Ishikawa (cell line): ENCODE data around the gene ADIPOR1.

Experiments
- CREB1 ChIP-seq: IDR thresholded peaks from 2 replicates; pipeline ENCODE4 v1.6.1; 2012; ENCODE audit warnings: low read depth
- EP300 ChIP-seq: IDR thresholded peaks from 2 replicates; pipeline ENCODE4 v1.6.1; 2012; ENCODE audit warnings: borderline replicate concordance
- MAX ChIP-seq: IDR thresholded peaks from 2 replicates; pipeline ENCODE4 v1.6.1; 2012
- NFIC ChIP-seq: IDR thresholded peaks from 2 replicates; pipeline ENCODE4 v1.6.1; 2012
- REST ChIP-seq: IDR thresholded peaks from 2 replicates; pipeline ENCODE4 v1.6.1; 2012; ENCODE audit warnings: low read depth, mild to moderate bottlenecking
- TAF1 ChIP-seq: IDR thresholded peaks from 2 replicates; pipeline ENCODE4 v1.6.1; 2012; ENCODE audit warnings: low read depth, mild to moderate bottlenecking
- TCF12 ChIP-seq: IDR thresholded peaks from 2 replicates; pipeline ENCODE4 v1.6.1; 2012; ENCODE audit warnings: low read depth
- TEAD4 ChIP-seq: IDR thresholded peaks from 2 replicates; pipeline ENCODE4 v1.6.1; 2012
- YY1 ChIP-seq: IDR thresholded peaks from 2 replicates; pipeline ENCODE4 v1.6.1; 2012; ENCODE audit warnings: low read depth
- ZBTB7A ChIP-seq: IDR thresholded peaks from 2 replicates; pipeline ENCODE4 v1.6.1; 2012; ENCODE audit warnings: low read depth

DNA sequence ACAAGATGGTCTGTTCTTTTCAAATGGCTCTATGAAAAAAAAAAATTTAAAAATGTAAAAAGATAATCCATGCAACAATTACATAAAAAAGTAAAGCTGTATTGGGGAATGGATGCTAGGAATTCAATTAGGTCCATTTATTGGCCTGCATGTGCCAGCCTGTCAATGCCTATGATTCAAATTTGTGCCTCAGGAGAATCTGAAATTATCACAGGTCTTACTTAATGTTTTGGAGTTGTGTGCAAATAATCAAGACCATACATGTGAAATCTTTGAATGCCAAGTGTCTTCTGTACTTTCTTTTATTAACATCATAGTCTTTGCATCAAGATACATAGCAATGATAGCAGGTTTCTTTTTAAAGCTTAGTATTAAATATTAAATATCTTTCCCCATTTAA is 17.6 kb downstream of the ADIPOR1 start:
- no peak for TF ChIP-seq TCF12
- no peak for TF ChIP-seq ZBTB7A
- no peak for TF ChIP-seq NFIC
- no peak for TF ChIP-seq EP300
- no peak for TF ChIP-seq TAF1
- no peak for TF ChIP-seq MAX
- no peak for TF ChIP-seq YY1
- TF ChIP-seq CREB1: no peak
- no peak for TF ChIP-seq TEAD4
- TF ChIP-seq REST: no peak
